ENCODE results near the gene ARHGEF5.
"Not testable (repeated sequence)": the region's sequence is repeated elsewhere in the genome, so short reads cannot be mapped to it uniquely, and the experiment has no call there.

DNA sequence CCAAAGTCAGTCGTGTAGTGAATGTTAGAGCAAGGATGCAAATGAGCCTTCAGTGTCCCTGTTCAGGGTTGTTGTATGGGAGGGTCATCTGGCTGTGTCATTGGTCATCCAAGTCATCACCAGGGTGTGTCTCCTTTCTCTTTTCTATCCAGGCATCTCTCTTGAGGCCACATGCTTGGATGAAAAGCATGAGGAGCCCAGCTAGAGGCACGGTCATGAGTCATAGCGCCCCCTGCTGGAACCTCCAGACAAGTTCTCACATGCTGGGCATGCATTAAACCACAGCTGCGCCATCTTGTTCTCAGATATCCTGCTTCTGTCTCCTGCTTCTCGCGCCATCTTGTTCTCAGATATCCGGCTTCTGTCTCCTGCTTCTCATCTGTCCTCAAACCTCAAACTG, 14.0 kb downstream of the ARHGEF5 start:
- TF ChIP-seq EZH2 (IDR thresholded peaks at IDR 0.05; ENCODE audit: borderline replicate concordance, control insufficient read depth, low read depth, low read length); SP1 (IDR thresholded peaks at IDR 0.05; ENCODE audit: low read depth, low read length); TCF7 (IDR thresholded peaks at IDR 0.05; ENCODE audit: borderline replicate concordance); RBBP5 (conservative IDR thresholded peaks at IDR 0.05): not testable (repeated sequence)
- TF ChIP-seq, protein P1, sequence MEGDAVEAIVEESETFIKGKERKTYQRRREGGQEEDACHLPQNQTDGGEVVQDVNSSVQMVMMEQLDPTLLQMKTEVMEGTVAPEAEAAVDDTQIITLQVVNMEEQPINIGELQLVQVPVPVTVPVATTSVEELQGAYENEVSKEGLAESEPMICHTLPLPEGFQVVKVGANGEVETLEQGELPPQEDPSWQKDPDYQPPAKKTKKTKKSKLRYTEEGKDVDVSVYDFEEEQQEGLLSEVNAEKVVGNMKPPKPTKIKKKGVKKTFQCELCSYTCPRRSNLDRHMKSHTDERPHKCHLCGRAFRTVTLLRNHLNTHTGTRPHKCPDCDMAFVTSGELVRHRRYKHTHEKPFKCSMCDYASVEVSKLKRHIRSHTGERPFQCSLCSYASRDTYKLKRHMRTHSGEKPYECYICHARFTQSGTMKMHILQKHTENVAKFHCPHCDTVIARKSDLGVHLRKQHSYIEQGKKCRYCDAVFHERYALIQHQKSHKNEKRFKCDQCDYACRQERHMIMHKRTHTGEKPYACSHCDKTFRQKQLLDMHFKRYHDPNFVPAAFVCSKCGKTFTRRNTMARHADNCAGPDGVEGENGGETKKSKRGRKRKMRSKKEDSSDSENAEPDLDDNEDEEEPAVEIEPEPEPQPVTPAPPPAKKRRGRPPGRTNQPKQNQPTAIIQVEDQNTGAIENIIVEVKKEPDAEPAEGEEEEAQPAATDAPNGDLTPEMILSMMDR (IDR thresholded peaks at IDR 0.05 in 2 of 3, conservative IDR thresholded peaks at IDR 0.05 in 1 of 3; ENCODE audit: control insufficient read depth in 2 of 3, extremely low read depth in 1 of 3, insufficient read depth in 1 of 3, low read depth in 3 of 3, low read length in 3 of 3), result not testable (repeated sequence)

Data from GM12878 (cell line).